GM20431 (cell line): ENCODE data around the gene ZNF333.

Experiments used
- in situ Hi-C: fragments of 300-500 bp; cut with MseI, MboI; formaldehyde crosslinking; loops from one replicate; pipeline ENCODE4 v1.15.0; 2020; ENCODE audit warnings: low sequenced_read_pairs; ENCODE audit not compliant: unreplicated experiment

Gene ZNF333

GRCh38 chr19:14782626-14783409 is 93.0 kb downstream of the ZNF333 start:
- in situ Hi-C loops: no loop called here
